Measurements from ENCODE around the gene OR6C6. TPM values are rescaled to one million over a fixed set of nuclear protein-coding genes. Genes with fewer than 3 reads are reported as not detected.
A peak's percentile ranks its signal among the peaks of the same experiment; 100 is the strongest.
"Not testable (repeated sequence)": the region's sequence is repeated elsewhere in the genome, so short reads cannot be mapped to it uniquely, and the experiment has no call there.

The OR6C6 gene
- total RNA-seq (not detected), polyA plus RNA-seq (ENCODE audit: insufficient read depth, low read depth, low replicate concordance) (not detected)
- long read RNA-seq, donor 1, result 0 reads
- long read RNA-seq, donor 2, result 0 reads
- long read RNA-seq, donor 3, result 0 reads
- long read RNA-seq, donor 4, result 0 reads
- long read RNA-seq, donor 5, result 0 reads
- long read RNA-seq, donor 6, result 0 reads
- long read RNA-seq, donor 7, result 0 reads
- long read RNA-seq, donor 8, result 0 reads
- long read RNA-seq, donor 9, result 0 reads
- long read RNA-seq, donor 10, result 0 reads

DNA sequence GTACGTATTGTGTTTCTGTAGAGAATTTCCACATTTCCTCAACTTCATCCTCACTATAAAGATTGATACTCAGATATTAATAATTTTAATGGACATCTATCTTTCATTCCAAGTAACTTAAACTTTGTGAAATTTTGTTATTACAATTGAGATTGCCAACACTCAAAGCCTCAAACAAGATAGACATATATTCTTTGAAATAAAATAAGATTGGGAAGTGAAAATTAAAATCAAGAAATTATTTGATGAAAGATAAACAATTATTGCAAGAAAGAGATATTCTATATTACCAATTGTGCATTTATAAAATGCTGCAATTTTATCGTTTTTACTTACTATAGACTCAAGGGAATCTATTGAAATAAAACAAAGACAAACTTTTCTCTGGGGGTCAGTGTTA, at the start of gene OR6C6:
Gene OR6C6 (minus strand): TSS at position 101 of the 400 bp plus-strand sequence. CDS start 1,337 bp downstream, outside the sequence.
- Histone ChIP-seq H3K9me3 (ENCODE audit: control insufficient read depth in 2 of 3, insufficient read depth in 1 of 3, low read length in 3 of 3) (no peaks in the 10 kb centered on the region), H3K4me1 (ENCODE audit: control insufficient read depth in 2 of 3, insufficient read depth in 2 of 3, low read depth in 1 of 3, low read length in 3 of 3) (no peaks in the 10 kb centered on the region), H3K36me3 (ENCODE audit: control insufficient read depth in 2 of 3, insufficient read depth in 3 of 3, low read length in 3 of 3) (no peaks in the 10 kb centered on the region), H3K27ac (ENCODE audit: low read depth in 2 of 2, low read length in 2 of 2) (no peak within 1 kb of the TSS), H3K27me3 (ENCODE audit: control insufficient read depth, insufficient read depth, low read length) (no peaks in the 10 kb centered on the region), H3K4me3 (ENCODE audit: low read length in 3 of 3) (no peak within 1 kb of the TSS), H3K9ac (ENCODE audit: low read length in 3 of 3) (no peak within 1 kb of the TSS)
- DNase-seq, result no peak
- FAIRE-seq, result peak; percentile 59
- TF ChIP-seq, protein P1, sequence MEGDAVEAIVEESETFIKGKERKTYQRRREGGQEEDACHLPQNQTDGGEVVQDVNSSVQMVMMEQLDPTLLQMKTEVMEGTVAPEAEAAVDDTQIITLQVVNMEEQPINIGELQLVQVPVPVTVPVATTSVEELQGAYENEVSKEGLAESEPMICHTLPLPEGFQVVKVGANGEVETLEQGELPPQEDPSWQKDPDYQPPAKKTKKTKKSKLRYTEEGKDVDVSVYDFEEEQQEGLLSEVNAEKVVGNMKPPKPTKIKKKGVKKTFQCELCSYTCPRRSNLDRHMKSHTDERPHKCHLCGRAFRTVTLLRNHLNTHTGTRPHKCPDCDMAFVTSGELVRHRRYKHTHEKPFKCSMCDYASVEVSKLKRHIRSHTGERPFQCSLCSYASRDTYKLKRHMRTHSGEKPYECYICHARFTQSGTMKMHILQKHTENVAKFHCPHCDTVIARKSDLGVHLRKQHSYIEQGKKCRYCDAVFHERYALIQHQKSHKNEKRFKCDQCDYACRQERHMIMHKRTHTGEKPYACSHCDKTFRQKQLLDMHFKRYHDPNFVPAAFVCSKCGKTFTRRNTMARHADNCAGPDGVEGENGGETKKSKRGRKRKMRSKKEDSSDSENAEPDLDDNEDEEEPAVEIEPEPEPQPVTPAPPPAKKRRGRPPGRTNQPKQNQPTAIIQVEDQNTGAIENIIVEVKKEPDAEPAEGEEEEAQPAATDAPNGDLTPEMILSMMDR (IDR thresholded peaks at IDR 0.05; ENCODE audit: borderline replicate concordance, extremely low read depth, insufficient read depth), result no peak
- intact Hi-C loops (cut with DNase I), result no loop called here

DNA sequence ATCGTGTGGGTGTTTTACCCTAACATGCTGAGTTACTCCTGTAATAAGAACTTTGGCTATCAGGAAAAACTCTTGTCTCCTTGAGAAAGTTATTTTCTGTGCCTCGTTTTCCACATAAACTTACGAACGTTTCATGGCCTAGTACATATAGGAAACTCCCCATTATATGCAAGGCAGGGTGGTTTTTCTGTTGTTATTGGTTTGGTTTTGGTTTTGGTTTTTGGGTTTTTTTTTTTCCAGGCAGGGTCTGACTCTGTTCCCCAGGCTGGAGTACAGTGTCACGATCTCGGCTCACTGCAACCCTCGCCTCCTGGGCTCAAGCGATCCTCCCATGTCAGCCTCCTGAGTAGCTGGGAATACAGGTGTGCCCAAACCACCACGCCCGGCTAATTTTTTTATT, 39.6 kb upstream of the OR6C6 start:
- intact Hi-C loops (cut with DNase I), result no loop called here
- H3K36me3 ChIP-seq (ENCODE audit: control insufficient read depth in 2 of 3, insufficient read depth in 3 of 3, low read length in 3 of 3), result no peaks in the 10 kb centered on the region
- no peak overlapping the region for H3K27ac ChIP-seq (ENCODE audit: low read depth in 2 of 2, low read length in 2 of 2)
- no peak overlapping the region for H3K9ac ChIP-seq (ENCODE audit: low read length in 3 of 3)
- FAIRE-seq (no peak), DNase-seq (no peak)
- no peaks in the 10 kb centered on the region for H3K9me3 ChIP-seq (ENCODE audit: control insufficient read depth in 2 of 3, insufficient read depth in 1 of 3, low read length in 3 of 3)
- no peaks in the 10 kb centered on the region for H3K27me3 ChIP-seq (ENCODE audit: control insufficient read depth, insufficient read depth, low read length)
- no peak overlapping the region for H3K4me3 ChIP-seq (ENCODE audit: low read length in 3 of 3)
- TF ChIP-seq, protein P1 (IDR thresholded peaks at IDR 0.05; ENCODE audit: borderline replicate concordance, extremely low read depth, insufficient read depth), result no peak
- no peaks in the 10 kb centered on the region for H3K4me1 ChIP-seq (ENCODE audit: control insufficient read depth in 2 of 3, insufficient read depth in 2 of 3, low read depth in 1 of 3, low read length in 3 of 3)

DNA sequence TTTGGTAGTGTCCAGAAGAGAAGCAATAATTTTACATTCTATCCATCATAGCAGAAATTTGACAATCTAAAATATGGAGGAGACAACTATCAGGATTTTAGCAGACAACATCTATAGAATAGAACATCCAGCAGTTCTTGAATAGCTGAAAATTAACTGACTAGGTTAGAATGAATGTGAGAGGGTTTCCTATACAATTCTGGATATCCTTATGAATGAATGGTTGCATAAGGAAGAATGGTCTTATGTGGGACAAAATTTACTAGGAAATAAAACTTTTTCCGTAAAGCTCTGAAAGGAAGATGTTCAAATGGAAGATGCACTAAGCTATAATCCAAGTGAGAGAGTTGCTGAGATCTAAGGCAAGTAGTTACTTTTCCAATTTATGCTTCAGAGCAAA, 34.1 kb upstream of the OR6C6 start, which contains the start of gene OR6C3:
Gene OR6C3 (plus strand): TSS at position 301 of the 400 bp plus-strand sequence. CDS start 955 bp downstream, outside the sequence.
- TF ChIP-seq, protein P1 (IDR thresholded peaks at IDR 0.05; ENCODE audit: borderline replicate concordance, extremely low read depth, insufficient read depth), result no peak
- Histone ChIP-seq H3K9ac (ENCODE audit: low read length in 3 of 3) (no peak within 1 kb of the TSS), H3K36me3 (ENCODE audit: control insufficient read depth in 2 of 3, insufficient read depth in 3 of 3, low read length in 3 of 3) (no peaks in the 10 kb centered on the region), H3K4me3 (ENCODE audit: low read length in 3 of 3) (no peak within 1 kb of the TSS), H3K27ac (ENCODE audit: low read depth in 2 of 2, low read length in 2 of 2) (no peak within 1 kb of the TSS), H3K27me3 (ENCODE audit: control insufficient read depth, insufficient read depth, low read length) (no peaks in the 10 kb centered on the region), H3K9me3 (ENCODE audit: control insufficient read depth in 2 of 3, insufficient read depth in 1 of 3, low read length in 3 of 3) (no peaks in the 10 kb centered on the region), H3K4me1 (ENCODE audit: control insufficient read depth in 2 of 3, insufficient read depth in 2 of 3, low read depth in 1 of 3, low read length in 3 of 3) (no peaks in the 10 kb centered on the region)
- DNase-seq (no peak), FAIRE-seq (no peak)
- intact Hi-C loops (cut with DNase I), result no loop called here

DNA sequence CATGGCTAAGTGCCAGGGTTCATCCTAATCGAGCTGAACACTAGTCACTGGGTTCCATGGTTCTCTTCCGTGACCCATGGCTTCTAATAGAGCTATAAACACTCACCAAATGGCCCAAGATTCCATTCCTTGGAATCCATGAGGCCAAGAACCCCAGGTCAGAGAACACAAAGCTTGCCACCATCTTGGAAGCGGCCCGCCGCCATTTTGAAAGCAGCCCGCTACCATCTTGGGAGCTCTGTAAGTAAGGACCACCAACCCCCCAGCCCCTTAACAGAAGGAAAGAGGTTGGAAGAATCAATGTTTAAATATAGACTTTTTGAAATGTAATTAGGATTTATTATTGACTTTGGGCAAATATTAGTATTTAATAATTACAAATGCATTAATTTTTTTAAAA, 29.4 kb upstream of the OR6C6 start:
- H3K9ac ChIP-seq (ENCODE audit: low read length in 3 of 3); H3K4me1 ChIP-seq (ENCODE audit: control insufficient read depth in 2 of 3, insufficient read depth in 2 of 3, low read depth in 1 of 3, low read length in 3 of 3); H3K27ac ChIP-seq (ENCODE audit: low read depth in 2 of 2, low read length in 2 of 2); intact Hi-C loops (cut with DNase I); H3K9me3 ChIP-seq (ENCODE audit: control insufficient read depth in 2 of 3, insufficient read depth in 1 of 3, low read length in 3 of 3); H3K27me3 ChIP-seq (ENCODE audit: control insufficient read depth, insufficient read depth, low read length); FAIRE-seq; H3K36me3 ChIP-seq (ENCODE audit: control insufficient read depth in 2 of 3, insufficient read depth in 3 of 3, low read length in 3 of 3); DNase-seq; H3K4me3 ChIP-seq (ENCODE audit: low read length in 3 of 3): not testable (repeated sequence)

Measured in kidney (tissue), 22 donors.